BJ (cell line): Measurements from ENCODE around the gene ZMYM5. TPM values are rescaled to one million over a fixed set of nuclear protein-coding genes. Genes with fewer than 3 reads are reported as not detected.
"Not testable (repeated sequence)": the region's sequence is repeated elsewhere in the genome, so short reads cannot be mapped to it uniquely, and the experiment has no call there.

Source experiments
- CTCF ChIA-PET: fragments of 350-600 bp; formaldehyde crosslinking; extraction: SDS; loops from one replicate; lab custom pipeline; 2021; ENCODE audit warnings: antibody characterized with exemption, inconsistent platforms; lab: Yijun Ruan, JAX
- POLR2A ChIA-PET: fragments of 300-600 bp; sonication (Branson Sonifier 250); formaldehyde crosslinking; extraction: SDS; loops from one replicate; lab custom pipeline; 2021; ENCODE audit warnings: antibody characterized with exemption; lab: Charles Lee
- DNase-seq: peaks from one replicate; pipeline ENCODE4 v3.0.0-alpha.2; 2011; ENCODE audit warnings: low read depth
- H3K27me3 ChIP-seq: 2 replicates; pipeline ENCODE4 v1.6.0; 2011; ENCODE audit warnings: low read length; ENCODE audit not compliant: control insufficient read depth, insufficient read depth
- H3K36me3 ChIP-seq: 2 replicates; pipeline ENCODE4 v1.5.1; 2011; ENCODE audit warnings: low read length; ENCODE audit not compliant: control insufficient read depth, insufficient read depth
- H3K4me3 ChIP-seq: 2 replicates; pipeline ENCODE4 v1.5.1; 2011; ENCODE audit warnings: low read depth, mild to moderate bottlenecking, control low read depth, low read length
- CTCF ChIP-seq: IDR thresholded peaks from 2 replicates; pipeline ENCODE4 v1.5.1; 2011; ENCODE audit warnings: low read depth, mild to moderate bottlenecking, control low read depth, inconsistent platforms, low read length, moderate library complexity; ENCODE audit not compliant: insufficient read depth
- polyA plus RNA-seq: library from polyadenylated mRNA; depleted of rRNA; stranded (reverse); fragments of >200 nt; gene quantifications from 2 replicates; pipeline ENCODE4 v1.2.3, GENCODE V29; 2011; rRNA removed

ZMYM5 gene
- polyA plus RNA-seq, 1 experiment, result 4.6 TPM

GRCh38 chr13:19782049-19782726 lies 81.3 kb downstream of the ZMYM5 start:
- DNase-seq, result no peak
- peak overlapping the region; percentile 68 for H3K4me3 ChIP-seq
- ChIA-PET POLR2A (interaction anchor here (0.6 kb wide), 1 partner anchor 10 kb away, joined by 3 read pairs; no protein-coding TSS in a partner anchor), CTCF (interaction anchor here (0.9 kb wide), 1 partner anchor 13 kb away, joined by 3 read pairs; no protein-coding TSS in a partner anchor)
- H3K27me3 ChIP-seq, result no peaks in the 10 kb centered on the region
- no peaks in the 10 kb centered on the region for H3K36me3 ChIP-seq
- TF ChIP-seq CTCF, result no peak

GRCh38 chr13:19781526-19781925 lies 81.9 kb downstream of the ZMYM5 start:
- Histone ChIP-seq H3K4me3 (peak overlapping the region; percentile 68), H3K27me3 (no peaks in the 10 kb centered on the region), H3K36me3 (no peaks in the 10 kb centered on the region)
- no peak for TF ChIP-seq CTCF
- no peak for DNase-seq
- ChIA-PET POLR2A (interaction anchor here (0.6 kb wide), 1 partner anchor 10 kb away, joined by 3 read pairs; no protein-coding TSS in a partner anchor), CTCF (interaction anchor here (0.6 kb wide), 1 partner anchor 71 kb away, joined by 3 read pairs; no protein-coding TSS in a partner anchor)

GRCh38 chr13:19780753-19781418 lies 82.6 kb downstream of the ZMYM5 start:
- DNase-seq, POLR2A ChIA-PET, H3K36me3 ChIP-seq, H3K27me3 ChIP-seq: not testable (repeated sequence)
- CTCF ChIA-PET, result interaction anchor here (0.6 kb wide), 1 partner anchor 72 kb away, joined by 3 read pairs; no protein-coding TSS in a partner anchor
- H3K4me3 ChIP-seq, result peak overlapping the region; percentile 68

Other genes with a start within 250 kb of the ZMYM5 start
- gene MPHOSPH8, start 230.0 kb downstream of the ZMYM5 start, polyA plus RNA-seq, result 12.3 and 18.7 TPM in 2 replicates
- gene PSPC1, start 80.7 kb downstream of the ZMYM5 start, polyA plus RNA-seq, result 27.9 and 28.8 TPM in 2 replicates
- 11.6 and 29.5 TPM in 2 replicates for gene ZMYM2, start 95.1 kb upstream of the ZMYM5 start, polyA plus RNA-seq